Upper lobe of left lung (tissue), 4 donors: ENCODE data around the gene MDK.

ENCODE experiments used
- POLR2A ChIP-seq, 4 donors: fragments of 450-650 bp; IDR thresholded peaks; one replicate each; pipeline ENCODE4 v1.5.1; 2016 to 2017; ENCODE audit warnings: antibody characterized with exemption in 4 of 4, mild to moderate bottlenecking in 2 of 4
- POLR2AphosphoS5 ChIP-seq, 2 donors: sonication (generic); formaldehyde crosslinking; IDR thresholded peaks; one replicate each; pipeline ENCODE4 v1.5.1; 2017; ENCODE audit warnings: antibody characterized with exemption in 2 of 2
- TF ChIP-seq, protein P1 (sequence below), 6 experiments: fragments of 450-650 bp in 4 of 6; fragments of 200-600 bp in 2 of 6; sonication (generic) in 2 of 6; IDR thresholded peaks; one replicate each; pipeline ENCODE4 v1.5.1; 2016 to 2019; ENCODE audit warnings: antibody characterized with exemption in 6 of 6

DNA sequence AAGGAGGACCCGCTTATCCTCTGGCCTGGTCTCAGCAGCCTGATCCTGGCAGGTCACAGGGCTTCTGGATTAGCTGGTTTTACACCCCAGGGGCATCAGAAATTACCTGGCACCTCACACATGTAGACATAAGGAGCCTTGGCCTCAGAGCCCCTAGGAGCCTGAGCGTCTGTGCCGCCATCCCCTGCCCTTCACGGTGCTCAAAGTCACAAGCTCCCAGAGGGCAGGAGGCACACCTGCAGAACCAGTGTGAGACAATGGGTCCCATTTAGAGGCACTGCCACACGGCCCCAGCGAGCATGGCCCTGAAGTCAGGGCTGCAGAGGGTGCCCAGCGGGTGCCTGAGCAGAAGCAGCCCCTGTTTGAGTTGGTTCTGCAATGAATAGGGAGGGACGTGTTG is 30.3 kb upstream of the MDK start:
- TF ChIP-seq POLR2A (IDR thresholded peaks at IDR 0.05) (no peak), POLR2AphosphoS5 (IDR thresholded peaks at IDR 0.05) (no peak)
- TF ChIP-seq, protein P1, sequence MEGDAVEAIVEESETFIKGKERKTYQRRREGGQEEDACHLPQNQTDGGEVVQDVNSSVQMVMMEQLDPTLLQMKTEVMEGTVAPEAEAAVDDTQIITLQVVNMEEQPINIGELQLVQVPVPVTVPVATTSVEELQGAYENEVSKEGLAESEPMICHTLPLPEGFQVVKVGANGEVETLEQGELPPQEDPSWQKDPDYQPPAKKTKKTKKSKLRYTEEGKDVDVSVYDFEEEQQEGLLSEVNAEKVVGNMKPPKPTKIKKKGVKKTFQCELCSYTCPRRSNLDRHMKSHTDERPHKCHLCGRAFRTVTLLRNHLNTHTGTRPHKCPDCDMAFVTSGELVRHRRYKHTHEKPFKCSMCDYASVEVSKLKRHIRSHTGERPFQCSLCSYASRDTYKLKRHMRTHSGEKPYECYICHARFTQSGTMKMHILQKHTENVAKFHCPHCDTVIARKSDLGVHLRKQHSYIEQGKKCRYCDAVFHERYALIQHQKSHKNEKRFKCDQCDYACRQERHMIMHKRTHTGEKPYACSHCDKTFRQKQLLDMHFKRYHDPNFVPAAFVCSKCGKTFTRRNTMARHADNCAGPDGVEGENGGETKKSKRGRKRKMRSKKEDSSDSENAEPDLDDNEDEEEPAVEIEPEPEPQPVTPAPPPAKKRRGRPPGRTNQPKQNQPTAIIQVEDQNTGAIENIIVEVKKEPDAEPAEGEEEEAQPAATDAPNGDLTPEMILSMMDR (IDR thresholded peaks at IDR 0.05), result no peak
